HL-60/S4 treated with phorbol 12-myristate 13-acetate at 8.2 ng/mL for 4 days and 3 days (cell line): ENCODE measurements around the gene HBG2.

Experiments
- in situ Hi-C: fragments of 300-500 bp; cut with MboI; formaldehyde crosslinking; loops from 2 replicates; pipeline ENCODE4 v1.15.0; 2022; ENCODE audit warnings: low sequenced_read_pairs

Gene HBG2

GRCh38 chr11:5231111-5231510 lies 23.5 kb downstream of the HBG2 start:
- in situ Hi-C loops, result no loop called here

DNA sequence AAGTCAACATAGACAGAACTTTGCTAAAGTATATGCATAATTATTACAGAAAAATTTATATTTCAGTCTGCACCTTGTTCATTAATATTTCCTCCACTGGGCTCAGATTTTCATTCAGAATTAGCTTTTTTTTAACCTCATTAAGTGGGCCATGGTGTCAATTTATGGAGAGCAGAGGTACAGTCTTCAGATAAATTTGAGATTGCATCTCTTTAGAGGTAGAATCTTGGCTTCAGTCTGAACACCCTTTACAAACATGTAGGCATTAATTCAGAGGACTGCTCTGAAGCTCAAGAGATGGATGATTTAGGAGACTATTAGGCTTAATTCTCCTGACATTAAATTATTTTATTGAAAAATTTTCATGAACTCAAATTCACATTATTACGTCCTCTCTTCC lies 24.3 kb downstream of the HBG2 start:
- in situ Hi-C loops, result no loop called here

GRCh38 chr11:5229796-5230195 lies 24.8 kb downstream of the HBG2 start:
- in situ Hi-C loops, result no loop called here

DNA sequence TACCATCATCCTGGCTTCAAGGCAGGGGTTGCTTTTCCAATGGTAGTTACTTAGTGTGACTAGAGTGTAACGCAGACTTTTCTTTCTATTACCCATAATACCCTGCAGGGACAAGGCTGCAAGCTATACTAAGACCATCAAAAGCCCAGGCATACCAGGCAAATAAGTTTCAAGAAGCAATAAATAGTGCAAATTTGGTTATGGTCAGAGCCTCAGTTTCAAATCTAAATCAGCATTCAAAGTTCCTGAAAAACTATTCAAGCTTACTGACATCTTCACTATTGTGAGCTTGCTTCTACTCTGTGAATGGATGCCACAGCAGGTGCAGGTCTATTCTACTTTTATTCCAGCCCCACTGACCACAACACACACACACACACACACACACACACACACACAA lies 25.2 kb downstream of the HBG2 start:
- in situ Hi-C loops, result no loop called here

DNA sequence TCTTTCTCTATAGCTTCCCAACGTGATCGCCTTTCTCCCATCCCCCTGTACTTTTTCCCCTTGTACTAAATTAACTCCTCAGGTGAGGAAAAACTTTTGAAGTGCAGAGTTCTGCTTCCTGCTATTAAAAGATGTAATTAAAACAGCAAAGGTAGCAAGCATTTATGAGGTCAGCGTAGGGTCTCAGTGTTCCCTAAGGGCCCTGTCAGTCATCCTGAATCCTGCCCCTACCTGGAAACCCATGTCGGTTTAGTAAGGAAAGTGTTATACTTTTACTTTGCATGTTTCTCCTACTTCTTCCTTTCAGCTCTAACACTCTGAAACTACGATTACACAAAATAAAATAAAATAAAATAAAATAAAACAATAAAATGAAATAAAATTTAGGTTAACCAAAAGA lies 26.5 kb downstream of the HBG2 start:
- in situ Hi-C loops, result no loop called here

GRCh38 chr11:5227681-5228080 lies 26.9 kb downstream of the HBG2 start:
- in situ Hi-C loops, result no loop called here

DNA sequence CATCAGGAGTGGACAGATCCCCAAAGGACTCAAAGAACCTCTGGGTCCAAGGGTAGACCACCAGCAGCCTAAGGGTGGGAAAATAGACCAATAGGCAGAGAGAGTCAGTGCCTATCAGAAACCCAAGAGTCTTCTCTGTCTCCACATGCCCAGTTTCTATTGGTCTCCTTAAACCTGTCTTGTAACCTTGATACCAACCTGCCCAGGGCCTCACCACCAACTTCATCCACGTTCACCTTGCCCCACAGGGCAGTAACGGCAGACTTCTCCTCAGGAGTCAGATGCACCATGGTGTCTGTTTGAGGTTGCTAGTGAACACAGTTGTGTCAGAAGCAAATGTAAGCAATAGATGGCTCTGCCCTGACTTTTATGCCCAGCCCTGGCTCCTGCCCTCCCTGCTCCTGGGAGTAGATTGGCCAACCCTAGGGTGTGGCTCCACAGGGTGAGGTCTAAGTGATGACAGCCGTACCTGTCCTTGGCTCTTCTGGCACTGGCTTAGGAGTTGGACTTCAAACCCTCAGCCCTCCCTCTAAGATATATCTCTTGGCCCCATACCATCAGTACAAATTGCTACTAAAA lies 27.8 kb downstream of the HBG2 start, which contains the start of gene HBB:
Gene HBB, minus strand, starts transcription at position 340 of the 579 bp plus-strand sequence. Its CDS starts 50 bp downstream, at position 290.
- in situ Hi-C loops, result no loop called here

GRCh38 chr11:5225480-5225871 lies 29.1 kb downstream of the HBG2 start:
- in situ Hi-C loops, result no loop called here

DNA sequence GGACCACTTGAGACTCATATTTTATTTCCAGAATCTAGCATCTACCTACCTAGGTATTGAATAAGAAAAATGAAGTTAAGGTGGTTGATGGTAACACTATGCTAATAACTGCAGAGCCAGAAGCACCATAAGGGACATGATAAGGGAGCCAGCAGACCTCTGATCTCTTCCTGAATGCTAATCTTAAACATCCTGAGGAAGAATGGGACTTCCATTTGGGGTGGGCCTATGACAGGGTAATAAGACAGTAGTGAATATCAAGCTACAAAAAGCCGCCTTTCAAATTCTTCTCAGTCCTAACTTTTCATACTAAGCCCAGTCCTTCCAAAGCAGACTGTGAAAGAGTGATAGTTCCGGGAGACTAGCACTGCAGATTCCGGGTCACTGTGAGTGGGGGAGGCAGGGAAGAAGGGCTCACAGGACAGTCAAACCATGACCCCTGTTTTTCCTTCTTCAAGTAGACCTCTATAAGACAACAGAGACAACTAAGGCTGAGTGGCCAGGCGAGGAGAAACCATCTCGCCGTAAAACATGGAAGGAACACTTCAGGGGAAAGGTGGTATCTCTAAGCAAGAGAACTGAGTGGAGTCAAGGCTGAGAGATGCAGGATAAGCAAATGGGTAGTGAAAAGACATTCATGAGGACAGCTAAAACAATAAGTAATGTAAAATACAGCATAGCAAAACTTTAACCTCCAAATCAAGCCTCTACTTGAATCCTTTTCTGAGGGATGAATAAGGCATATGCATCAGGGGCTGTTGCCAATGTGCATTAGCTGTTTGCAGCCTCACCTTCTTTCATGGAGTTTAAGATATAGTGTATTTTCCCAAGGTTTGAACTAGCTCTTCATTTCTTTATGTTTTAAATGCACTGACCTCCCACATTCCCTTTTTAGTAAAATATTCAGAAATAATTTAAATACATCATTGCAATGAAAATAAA lies 29.8 kb downstream of the HBG2 start:
- in situ Hi-C loops, result no loop called here

GRCh38 chr11:5223686-5224085 lies 30.9 kb downstream of the HBG2 start:
- in situ Hi-C loops, result no loop called here

GRCh38 chr11:5223146-5223545 lies 31.4 kb downstream of the HBG2 start:
- in situ Hi-C loops, result no loop called here

- in situ Hi-C loops, result no loop called here
Measured at GRCh38 chr11:5210376-5210885, 44.1 kb downstream of the HBG2 start.

DNA sequence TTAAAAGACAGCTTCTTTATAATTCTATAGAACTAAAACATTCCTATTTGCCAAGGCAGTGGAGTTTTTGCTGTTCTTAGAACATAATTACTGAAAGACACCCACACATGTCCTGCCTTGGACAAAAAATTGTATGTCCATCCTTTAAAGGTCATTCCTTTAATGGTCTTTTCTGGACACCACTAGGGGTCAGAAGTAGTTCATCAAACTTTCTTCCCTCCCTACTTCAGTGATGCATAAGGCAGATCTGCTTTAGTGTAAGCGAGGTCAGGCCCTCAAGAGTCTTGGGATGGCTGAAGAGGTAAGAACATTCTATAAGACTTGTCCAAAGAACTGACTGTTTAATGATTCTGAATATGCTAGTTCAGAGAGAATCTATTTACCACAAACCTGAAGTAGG lies 49.8 kb downstream of the HBG2 start:
- in situ Hi-C loops, result no loop called here

GRCh38 chr11:5203366-5203765 lies 51.2 kb downstream of the HBG2 start:
- in situ Hi-C loops, result no loop called here
